PC-3 (cell line): ENCODE results near the gene SEC16A. TPM values are rescaled to one million over a fixed set of nuclear protein-coding genes. Genes with fewer than 3 reads are reported as not detected.

Experiments used
- ATAC-seq: fragments of 200-7000 bp; cut with Tn5 transposase; 2 replicates; pipeline ENCODE4 v1.9.1; 2020; ENCODE audit warnings: mild to moderate bottlenecking, moderate library complexity
- BruUV-seq: library from RNA; stranded (reverse); fragments of 400-500 nt; replicated peaks from 2 replicates; lab custom pipeline; 2021; lab: Mats Ljungman, UMichigan
- CTCF ChIA-PET: fragments of 300-600 bp; sonication (Branson Sonifier 250); formaldehyde crosslinking; loops from one replicate; lab custom pipeline; 2022; ENCODE audit warnings: antibody characterized with exemption; lab: Charles Lee
- POLR2A ChIA-PET: fragments of 300-600 bp; sonication (Branson Sonifier 250); formaldehyde crosslinking; loops from one replicate; lab custom pipeline; 2022; ENCODE audit warnings: antibody characterized with exemption; ENCODE audit not compliant: unreplicated experiment; lab: Charles Lee
- DNase-seq: peaks from one replicate; pipeline ENCODE4 v3.0.0-alpha.2; 2015
- H2AFZ ChIP-seq: fragments of 300-600 bp; sonication (generic); 2 replicates; pipeline ENCODE4 v1.6.0; 2016; ENCODE audit warnings: antibody characterized with exemption, low read length
- H3F3A ChIP-seq: fragments of 300-600 bp; sonication (generic); one replicate; pipeline ENCODE4 v1.6.0; 2017; ENCODE audit warnings: antibody characterized with exemption, low read length, control low read depth, mild to moderate bottlenecking; ENCODE audit not compliant: unreplicated experiment
- H3K27ac ChIP-seq: fragments of 300-600 bp; sonication (generic); 2 replicates; pipeline ENCODE4 v1.5.1; 2016; ENCODE audit warnings: mild to moderate bottlenecking, low read length
- H3K27me3 ChIP-seq: fragments of 300-600 bp; sonication (generic); 2 replicates; pipeline ENCODE4 v1.6.1; 2016; ENCODE audit warnings: low read length, mixed read lengths
- H3K36me3 ChIP-seq: fragments of 300-600 bp; sonication (generic); 2 replicates; pipeline ENCODE4 v1.6.1; 2016; ENCODE audit warnings: low read depth, mixed run types, low read length, mixed read lengths
- H3K4me1 ChIP-seq: fragments of 300-600 bp; sonication (generic); 2 replicates; pipeline ENCODE4 v1.5.1; 2016; ENCODE audit warnings: low read length; ENCODE audit not compliant: insufficient read depth
- H3K4me2 ChIP-seq: fragments of 300-600 bp; sonication (generic); 2 replicates; pipeline ENCODE4 v1.6.0; 2016; ENCODE audit warnings: low read length
- H3K4me3 ChIP-seq: fragments of 300-600 bp; sonication (generic); 2 replicates; pipeline ENCODE4 v1.5.1; 2016; ENCODE audit warnings: mild to moderate bottlenecking, low read length, mixed read lengths
- H3K79me2 ChIP-seq: fragments of 300-600 bp; sonication (generic); 2 replicates; pipeline ENCODE4 v1.6.1; 2017; ENCODE audit warnings: low read length, mixed read lengths
- H3K9ac ChIP-seq: fragments of 300-600 bp; sonication (generic); 2 replicates; pipeline ENCODE4 v1.6.0; 2016; ENCODE audit warnings: mild to moderate bottlenecking, low read length
- H3K9me2 ChIP-seq: fragments of 300-600 bp; sonication (generic); replicated peaks from 2 replicates; pipeline ENCODE4 v1.6.1; 2016; ENCODE audit warnings: mixed run types, low read length, mixed read lengths
- H3K9me3 ChIP-seq: fragments of 300-600 bp; sonication (generic); 2 replicates; pipeline ENCODE4 v1.6.1; 2016; ENCODE audit warnings: low read length, mixed read lengths
- H4K20me1 ChIP-seq: fragments of 300-600 bp; sonication (generic); 2 replicates; pipeline ENCODE4 v1.6.1; 2016; ENCODE audit warnings: low read length, mixed read lengths
- CTCF ChIP-seq: fragments of 300-600 bp; sonication (generic); conservative IDR thresholded peaks from 2 replicates; pipeline ENCODE4 v1.5.1; 2017; ENCODE audit warnings: antibody characterized with exemption, low read depth, mild to moderate bottlenecking, low read length
- EZH2 ChIP-seq: fragments of 300-600 bp; sonication (generic); IDR thresholded peaks from one replicate; pipeline ENCODE4 v1.6.1; 2017; ENCODE audit warnings: antibody characterized with exemption, mild to moderate bottlenecking, low read length; ENCODE audit not compliant: unreplicated experiment
- EZH2phosphoT487 ChIP-seq: fragments of 300-600 bp; sonication (generic); IDR thresholded peaks from 2 replicates; pipeline ENCODE4 v1.6.1; 2018; ENCODE audit warnings: mild to moderate bottlenecking, antibody characterized with exemption, low read length, borderline replicate concordance
- intact Hi-C: fragments of 100-400 bp; cut with micrococcal nuclease; formaldehyde crosslinking; loops from 2 replicates; pipeline ENCODE4 v1.9.0; 2023
- total RNA-seq: library from RNA; depleted of rRNA; stranded (reverse); fragments of >200 nt; gene quantifications from 2 replicates; pipeline ENCODE4 v1.2.3, GENCODE V29; 2014

SEC16A gene
- total RNA-seq, 1 experiment from 2014 or later = 28.3 TPM

GRCh38 chr9:136447173-136447778 lies 35.6 kb downstream of the SEC16A start:
- Histone ChIP-seq H3K27me3 (no peaks in the 10 kb centered on the region), H4K20me1 (no peaks in the 10 kb centered on the region), H3K9me3 (no peaks in the 10 kb centered on the region), H3K9ac (no peak overlapping the region), H3K4me1 (no peaks in the 10 kb centered on the region), H3F3A (no peaks in the 10 kb centered on the region), H3K4me2 (no peak overlapping the region), H2AFZ (no peak overlapping the region), H3K36me3 (peaks cover 8% of the 10 kb centered on the region; the same call in 1 of the 2 replicates), H3K9me2 (no peaks in the 10 kb centered on the region), H3K79me2 (no peaks in the 10 kb centered on the region), H3K4me3 (no peak overlapping the region), H3K27ac (no peak overlapping the region)
- TF ChIP-seq EZH2 (no peak), EZH2phosphoT487 (no peak), CTCF (no peak)
- intact Hi-C loops = no loop called here
- CTCF ChIA-PET = no interaction called here
- TSS peak; percentile 14 for BruUV-seq
- DNase-seq = no peak
- ATAC-seq = no peak
- POLR2A ChIA-PET = no interaction called here

GRCh38 chr9:136445799-136446198 lies 37.0 kb downstream of the SEC16A start:
- H3K79me2 ChIP-seq = no peaks in the 10 kb centered on the region
- ChIA-PET POLR2A (no interaction called here), CTCF (no interaction called here)
- no peak overlapping the region for H3K9ac ChIP-seq
- H3K4me2 ChIP-seq = no peak overlapping the region
- no peaks in the 10 kb centered on the region for H3K9me3 ChIP-seq
- H3F3A ChIP-seq = no peaks in the 10 kb centered on the region
- no peak overlapping the region for H3K27ac ChIP-seq
- BruUV-seq = no TSS peak
- no peak overlapping the region for H3K4me3 ChIP-seq
- no peaks in the 10 kb centered on the region for H3K4me1 ChIP-seq
- no peaks in the 10 kb centered on the region for H3K9me2 ChIP-seq
- H2AFZ ChIP-seq = no peak overlapping the region
- no peak for ATAC-seq
- no peaks in the 10 kb centered on the region for H4K20me1 ChIP-seq
- no peak for DNase-seq
- peaks cover 8% of the 10 kb centered on the region; the same call in 1 of the 2 replicates for H3K36me3 ChIP-seq
- no peaks in the 10 kb centered on the region for H3K27me3 ChIP-seq
- no peak for TF ChIP-seq EZH2
- no peak for TF ChIP-seq EZH2phosphoT487
- TF ChIP-seq CTCF = no peak
- intact Hi-C loops = no loop called here

GRCh38 chr9:136444102-136444501 lies 38.7 kb downstream of the SEC16A start:
- no peak for ATAC-seq
- ChIA-PET POLR2A (no interaction called here), CTCF (no interaction called here)
- no peaks in the 10 kb centered on the region for H3K27me3 ChIP-seq
- TF ChIP-seq EZH2phosphoT487 (no peak), CTCF (no peak), EZH2 (no peak)
- H3K9ac ChIP-seq = no peak overlapping the region
- H3K4me3 ChIP-seq = no peak overlapping the region
- intact Hi-C loops = no loop called here
- H3K4me2 ChIP-seq = no peak overlapping the region
- BruUV-seq = no TSS peak
- H4K20me1 ChIP-seq = no peaks in the 10 kb centered on the region
- H3K9me2 ChIP-seq = no peaks in the 10 kb centered on the region
- peaks cover 4% of the 10 kb centered on the region; the same call in 1 of the 2 replicates for H3K36me3 ChIP-seq
- DNase-seq = no peak
- H2AFZ ChIP-seq = no peak overlapping the region
- H3K79me2 ChIP-seq = peaks cover 4% of the 10 kb centered on the region; the same call in 1 of the 2 replicates
- no peaks in the 10 kb centered on the region for H3F3A ChIP-seq
- no peak overlapping the region for H3K27ac ChIP-seq
- no peaks in the 10 kb centered on the region; the same call in 1 of the 2 replicates for H3K4me1 ChIP-seq
- no peaks in the 10 kb centered on the region for H3K9me3 ChIP-seq
